Panc1 (cell line): Measurements from ENCODE around the gene NEUROG2. TPM values are rescaled to one million over a fixed set of nuclear protein-coding genes. Genes with fewer than 3 reads are reported as not detected.

Experiments
- ATAC-seq: fragments of 200-7000 bp; cut with Tn5 transposase; 2 replicates; pipeline ENCODE4 v1.9.1; 2020; ENCODE audit warnings: mild to moderate bottlenecking, moderate library complexity
- BruUV-seq: library from RNA; stranded (reverse); fragments of 400-500 nt; replicated peaks from 2 replicates; lab custom pipeline; 2021; lab: Mats Ljungman, UMichigan
- CTCF ChIA-PET: fragments of 300-600 bp; sonication (Branson Sonifier 250); formaldehyde crosslinking; loops from one replicate; lab custom pipeline; 2022; ENCODE audit warnings: antibody characterized with exemption; lab: Charles Lee
- POLR2A ChIA-PET: fragments of 300-600 bp; sonication (Branson Sonifier 250); formaldehyde crosslinking; loops from one replicate; lab custom pipeline; 2022; ENCODE audit warnings: antibody characterized with exemption; lab: Charles Lee
- DNase-seq: peaks from one replicate; pipeline ENCODE4 v3.0.0-alpha.2; 2010; ENCODE audit warnings: low read depth, low spot score
- H3K27ac ChIP-seq: 2 replicates; pipeline ENCODE4 v1.5.1; 2011; ENCODE audit warnings: mild to moderate bottlenecking, low read length, inconsistent platforms
- H3K27me3 ChIP-seq: fragments of 200-500 bp; sonication (Bioruptor generic); 2 replicates; pipeline ENCODE4 v1.6.0; 2014; ENCODE audit warnings: low read length, inconsistent platforms; ENCODE audit not compliant: control insufficient read depth, insufficient read depth
- H3K36me3 ChIP-seq: fragments of 200-500 bp; sonication (Bioruptor generic); 2 replicates; pipeline ENCODE4 v1.5.1; 2014; ENCODE audit warnings: inconsistent platforms, mild to moderate bottlenecking, low read length, moderate library complexity; ENCODE audit not compliant: control insufficient read depth, insufficient read depth
- H3K4me1 ChIP-seq: 2 replicates; pipeline ENCODE4 v1.5.1; 2011; ENCODE audit warnings: inconsistent platforms, mild to moderate bottlenecking, low read length, moderate library complexity; ENCODE audit not compliant: control insufficient read depth, insufficient read depth
- H3K4me3 ChIP-seq, 2 experiments: 2 replicates each; pipeline ENCODE4 v1.5.1; 2011 to 2012; ENCODE audit warnings: low read depth in 2 of 2, low read length in 2 of 2, mild to moderate bottlenecking in 2 of 2, inconsistent platforms in 1 of 2, moderate library complexity in 1 of 2
- H3K9me3 ChIP-seq: fragments of 200-500 bp; sonication (Bioruptor generic); 2 replicates; pipeline ENCODE4 v1.5.1; 2014; ENCODE audit warnings: low read depth, mild to moderate bottlenecking, inconsistent platforms, low read length, moderate library complexity; ENCODE audit not compliant: control insufficient read depth, insufficient read depth
- POLR2AphosphoS5 ChIP-seq: IDR thresholded peaks from 2 replicates; pipeline ENCODE4 v1.6.1; 2012; ENCODE audit warnings: mild to moderate bottlenecking, low read depth, low read length, moderate library complexity
- SIN3A ChIP-seq: IDR thresholded peaks from 2 replicates; pipeline ENCODE4 v1.6.1; 2012; ENCODE audit warnings: low read depth, mild to moderate bottlenecking, low read length, moderate library complexity, borderline replicate concordance; ENCODE audit not compliant: insufficient read depth
- TCF7L2 ChIP-seq: IDR thresholded peaks from 2 replicates; pipeline ENCODE4 v1.6.1; 2011; ENCODE audit warnings: mild to moderate bottlenecking, low read depth, low read length, inconsistent platforms
- in situ Hi-C: cut with HindIII; loops from 2 replicates; pipeline ENCODE4 v1.10.0; 2016; ENCODE audit warnings: low sequenced_read_pairs, low pct_unique_long_range_greater_than_20kb
- intact Hi-C: fragments of 100-400 bp; cut with micrococcal nuclease; formaldehyde crosslinking; loops from one replicate; pipeline ENCODE4 v1.10.0; 2022; ENCODE audit not compliant: unreplicated experiment
- total RNA-seq: library from RNA; stranded (reverse); gene quantifications from one replicate; pipeline ENCODE4 v1.2.1, GENCODE V29; 2021; ENCODE audit not compliant: unreplicated experiment
- TF ChIP-seq, protein P1 (sequence below): fragments of 450-650 bp; IDR thresholded peaks from 2 replicates; pipeline ENCODE4 v1.5.1; 2017; ENCODE audit warnings: mild to moderate bottlenecking
- TF ChIP-seq, protein P2 (sequence below), 2 experiments: IDR thresholded peaks; 2 replicates each; pipeline ENCODE4 v1.6.1; 2011 to 2012; ENCODE audit warnings: low read depth in 2 of 2, control low read depth in 1 of 2, low read length in 1 of 2, mild to moderate bottlenecking in 1 of 2, moderate library complexity in 1 of 2; ENCODE audit not compliant: insufficient read depth in 1 of 2

The NEUROG2 gene
- total RNA-seq, 1 experiment from 2014 or later = not detected

DNA sequence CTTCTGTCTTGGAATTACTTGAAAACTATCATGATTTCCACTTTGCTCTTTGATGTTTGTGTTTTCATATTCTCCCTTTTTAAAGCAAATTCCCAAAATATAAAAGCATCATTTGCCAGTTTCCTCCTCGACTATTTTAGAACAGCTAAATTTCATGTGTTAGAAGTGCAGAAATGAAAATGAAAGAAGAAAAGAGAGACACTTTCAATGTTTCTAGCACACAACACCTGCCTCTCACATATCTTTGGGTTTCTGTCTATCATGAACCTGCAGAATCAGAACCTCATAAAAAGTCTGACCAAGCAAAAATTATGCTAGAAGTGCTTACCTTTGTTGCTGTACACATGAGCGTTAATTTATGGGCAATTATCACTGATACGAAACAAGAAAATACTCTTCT is 1.9 kb upstream of the NEUROG2 start:
- no peak overlapping the region for H3K4me3 ChIP-seq
- CTCF ChIA-PET = no interaction called here
- POLR2A ChIA-PET = no interaction called here
- peaks cover 6% of the 10 kb centered on the region; the same call in 1 of the 2 replicates for H3K4me1 ChIP-seq
- H3K36me3 ChIP-seq = no peaks in the 10 kb centered on the region
- peaks cover 24% of the 10 kb centered on the region for H3K27me3 ChIP-seq
- in situ Hi-C loops (no loop called here), intact Hi-C loops (no loop called here)
- TF ChIP-seq, protein P1, sequence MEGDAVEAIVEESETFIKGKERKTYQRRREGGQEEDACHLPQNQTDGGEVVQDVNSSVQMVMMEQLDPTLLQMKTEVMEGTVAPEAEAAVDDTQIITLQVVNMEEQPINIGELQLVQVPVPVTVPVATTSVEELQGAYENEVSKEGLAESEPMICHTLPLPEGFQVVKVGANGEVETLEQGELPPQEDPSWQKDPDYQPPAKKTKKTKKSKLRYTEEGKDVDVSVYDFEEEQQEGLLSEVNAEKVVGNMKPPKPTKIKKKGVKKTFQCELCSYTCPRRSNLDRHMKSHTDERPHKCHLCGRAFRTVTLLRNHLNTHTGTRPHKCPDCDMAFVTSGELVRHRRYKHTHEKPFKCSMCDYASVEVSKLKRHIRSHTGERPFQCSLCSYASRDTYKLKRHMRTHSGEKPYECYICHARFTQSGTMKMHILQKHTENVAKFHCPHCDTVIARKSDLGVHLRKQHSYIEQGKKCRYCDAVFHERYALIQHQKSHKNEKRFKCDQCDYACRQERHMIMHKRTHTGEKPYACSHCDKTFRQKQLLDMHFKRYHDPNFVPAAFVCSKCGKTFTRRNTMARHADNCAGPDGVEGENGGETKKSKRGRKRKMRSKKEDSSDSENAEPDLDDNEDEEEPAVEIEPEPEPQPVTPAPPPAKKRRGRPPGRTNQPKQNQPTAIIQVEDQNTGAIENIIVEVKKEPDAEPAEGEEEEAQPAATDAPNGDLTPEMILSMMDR = no peak
- H3K9me3 ChIP-seq = no peaks in the 10 kb centered on the region
- ATAC-seq = no peak
- no peak for DNase-seq
- no TSS peak for BruUV-seq
- H3K27ac ChIP-seq = no peak overlapping the region

DNA sequence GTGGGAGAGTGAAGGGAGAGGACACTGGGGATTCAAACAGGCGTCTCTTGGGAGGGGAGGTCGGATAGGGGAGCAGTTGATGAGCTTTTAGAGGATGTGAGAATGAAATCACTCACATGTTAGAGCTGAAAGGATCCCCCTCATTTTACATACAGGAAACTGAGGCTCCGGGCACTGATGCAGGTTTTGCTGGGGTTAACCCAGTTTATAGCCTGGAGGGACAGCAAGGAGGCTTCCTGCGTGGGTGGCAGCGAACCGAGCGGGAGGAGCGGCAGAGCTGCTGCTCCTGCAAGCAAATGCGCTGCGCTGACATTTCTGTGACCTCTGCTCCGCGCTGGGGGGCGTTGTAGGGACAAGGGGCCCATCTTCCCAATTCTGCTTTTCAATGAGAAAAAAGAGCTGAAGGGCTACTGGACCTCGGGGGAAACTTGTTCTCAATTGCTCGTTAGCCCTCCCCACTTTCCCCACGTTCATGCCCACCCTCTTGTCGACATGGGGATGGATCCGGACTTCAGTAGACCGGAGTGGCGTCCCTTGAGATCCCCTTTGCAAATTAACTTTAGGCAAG is 1.2 kb upstream of the NEUROG2 start:
- TF ChIP-seq, protein P2, sequence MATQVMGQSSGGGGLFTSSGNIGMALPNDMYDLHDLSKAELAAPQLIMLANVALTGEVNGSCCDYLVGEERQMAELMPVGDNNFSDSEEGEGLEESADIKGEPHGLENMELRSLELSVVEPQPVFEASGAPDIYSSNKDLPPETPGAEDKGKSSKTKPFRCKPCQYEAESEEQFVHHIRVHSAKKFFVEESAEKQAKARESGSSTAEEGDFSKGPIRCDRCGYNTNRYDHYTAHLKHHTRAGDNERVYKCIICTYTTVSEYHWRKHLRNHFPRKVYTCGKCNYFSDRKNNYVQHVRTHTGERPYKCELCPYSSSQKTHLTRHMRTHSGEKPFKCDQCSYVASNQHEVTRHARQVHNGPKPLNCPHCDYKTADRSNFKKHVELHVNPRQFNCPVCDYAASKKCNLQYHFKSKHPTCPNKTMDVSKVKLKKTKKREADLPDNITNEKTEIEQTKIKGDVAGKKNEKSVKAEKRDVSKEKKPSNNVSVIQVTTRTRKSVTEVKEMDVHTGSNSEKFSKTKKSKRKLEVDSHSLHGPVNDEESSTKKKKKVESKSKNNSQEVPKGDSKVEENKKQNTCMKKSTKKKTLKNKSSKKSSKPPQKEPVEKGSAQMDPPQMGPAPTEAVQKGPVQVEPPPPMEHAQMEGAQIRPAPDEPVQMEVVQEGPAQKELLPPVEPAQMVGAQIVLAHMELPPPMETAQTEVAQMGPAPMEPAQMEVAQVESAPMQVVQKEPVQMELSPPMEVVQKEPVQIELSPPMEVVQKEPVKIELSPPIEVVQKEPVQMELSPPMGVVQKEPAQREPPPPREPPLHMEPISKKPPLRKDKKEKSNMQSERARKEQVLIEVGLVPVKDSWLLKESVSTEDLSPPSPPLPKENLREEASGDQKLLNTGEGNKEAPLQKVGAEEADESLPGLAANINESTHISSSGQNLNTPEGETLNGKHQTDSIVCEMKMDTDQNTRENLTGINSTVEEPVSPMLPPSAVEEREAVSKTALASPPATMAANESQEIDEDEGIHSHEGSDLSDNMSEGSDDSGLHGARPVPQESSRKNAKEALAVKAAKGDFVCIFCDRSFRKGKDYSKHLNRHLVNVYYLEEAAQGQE (IDR thresholded peaks at IDR 0.05; ENCODE audit: insufficient read depth in 1 of 2, low read depth in 2 of 2, low read length in 1 of 2) = no peak
- TF ChIP-seq SIN3A = no peak
- no peak for TF ChIP-seq TCF7L2
- TF ChIP-seq, protein P1 = no peak
- TF ChIP-seq POLR2AphosphoS5 = no peak
- intact Hi-C loops = no loop called here
- DNase-seq = no peak
- H3K27me3 ChIP-seq = peaks cover 26% of the 10 kb centered on the region
- no TSS peak for BruUV-seq
- no peak overlapping the region for H3K27ac ChIP-seq
- peaks cover 6% of the 10 kb centered on the region; the same call in 1 of the 2 replicates for H3K4me1 ChIP-seq
- ChIA-PET POLR2A (no interaction called here), CTCF (no interaction called here)
- no peaks in the 10 kb centered on the region for H3K36me3 ChIP-seq
- H3K9me3 ChIP-seq = no peaks in the 10 kb centered on the region
- in situ Hi-C loops = no loop called here
- no peak for ATAC-seq
- H3K4me3 ChIP-seq = no peak overlapping the region
